Liver (tissue), 9 donors: Measurements from ENCODE around the gene DOK6. TPM values are rescaled to one million over a fixed set of nuclear protein-coding genes. Genes with fewer than 3 reads are reported as not detected.
"Not testable (repeated sequence)": the region's sequence is repeated elsewhere in the genome, so short reads cannot be mapped to it uniquely, and the experiment has no call there.

Experiments
- DNase-seq: peaks from one replicate; pipeline ENCODE4 v3.0.0-alpha.2; 2017; ENCODE audit warnings: low spot score
- H3K27ac ChIP-seq, 2 donors: one replicate each; pipeline ENCODE4 v1.7.0; 2013; ENCODE audit warnings: inconsistent platforms in 2 of 2, low read length in 2 of 2, control low read depth in 1 of 2, low read depth in 1 of 2, mild to moderate bottlenecking in 1 of 2
- H3K27me3 ChIP-seq, 4 donors: one replicate each; pipeline versions ENCODE4 v1.6.1 to v1.7.0; 2013; ENCODE audit warnings: low read length in 3 of 4, inconsistent platforms in 1 of 4, mild to moderate bottlenecking in 1 of 4, moderate library complexity in 1 of 4; ENCODE audit not compliant: control insufficient read depth in 4 of 4, insufficient read depth in 4 of 4
- H3K36me3 ChIP-seq, 4 donors: one replicate each; pipeline versions ENCODE4 v1.6.1 to v1.7.0; 2013; ENCODE audit warnings: low read length in 3 of 4, mild to moderate bottlenecking in 3 of 4, low read depth in 1 of 4, moderate library complexity in 1 of 4; ENCODE audit not compliant: control insufficient read depth in 4 of 4, insufficient read depth in 3 of 4
- H3K4me1 ChIP-seq, 4 donors: one replicate each; pipeline versions ENCODE4 v1.6.1 to v1.7.0; 2013; ENCODE audit warnings: low read length in 3 of 4, mild to moderate bottlenecking in 3 of 4, moderate library complexity in 1 of 4; ENCODE audit not compliant: control insufficient read depth in 4 of 4, insufficient read depth in 4 of 4
- H3K4me3 ChIP-seq, 3 donors: one replicate each; pipeline versions ENCODE4 v1.6.1 to v1.7.0; 2013; ENCODE audit warnings: low read length in 3 of 3, control low read depth in 1 of 3, low read depth in 1 of 3, mild to moderate bottlenecking in 1 of 3
- H3K9ac ChIP-seq, 2 donors: one replicate each; pipeline ENCODE4 v1.7.0; 2013; ENCODE audit warnings: low read length in 2 of 2, mild to moderate bottlenecking in 2 of 2, moderate library complexity in 2 of 2, control low read depth in 1 of 2, low read depth in 1 of 2
- H3K9me3 ChIP-seq, 4 donors: one replicate each; pipeline versions ENCODE4 v1.6.1 to v1.7.0; 2013; ENCODE audit warnings: low read length in 3 of 4; ENCODE audit not compliant: control insufficient read depth in 4 of 4
- ATF3 ChIP-seq: IDR thresholded peaks from 2 replicates; pipeline ENCODE4 v1.6.1; 2016; ENCODE audit warnings: antibody characterized with exemption
- EGR1 ChIP-seq, 2 donors: IDR thresholded peaks; 2 replicates each; pipeline ENCODE4 v1.6.1; 2016 to 2018; ENCODE audit warnings: antibody characterized with exemption in 2 of 2, low read depth in 2 of 2
- GABPA ChIP-seq, 2 donors: IDR thresholded peaks in 1 of 2; conservative IDR thresholded peaks in 1 of 2; 2 replicates each; pipeline ENCODE4 v1.6.1; 2016; ENCODE audit warnings: antibody characterized with exemption in 2 of 2, mild to moderate bottlenecking in 1 of 2, moderate library complexity in 1 of 2
- JUND ChIP-seq, 2 donors: IDR thresholded peaks; 2 replicates each; pipeline ENCODE4 v1.6.1; 2016; ENCODE audit warnings: antibody characterized with exemption in 2 of 2
- MAX ChIP-seq: IDR thresholded peaks from 2 replicates; pipeline ENCODE4 v1.6.1; 2016; ENCODE audit warnings: antibody characterized with exemption
- NR2F2 ChIP-seq: IDR thresholded peaks from 2 replicates; pipeline ENCODE4 v1.6.1; 2016; ENCODE audit warnings: antibody characterized with exemption
- RAD21 ChIP-seq, 2 donors: IDR thresholded peaks; 2 replicates each; pipeline ENCODE4 v1.6.1; 2016; ENCODE audit warnings: antibody characterized with exemption in 2 of 2, mild to moderate bottlenecking in 2 of 2
- SP1 ChIP-seq: IDR thresholded peaks from 2 replicates; pipeline ENCODE4 v1.6.1; 2018; ENCODE audit warnings: antibody characterized with exemption, mild to moderate bottlenecking
- TAF1 ChIP-seq: conservative IDR thresholded peaks from 2 replicates; pipeline ENCODE4 v1.6.1; 2016; ENCODE audit warnings: antibody characterized with exemption, mild to moderate bottlenecking
- YY1 ChIP-seq: IDR thresholded peaks from 2 replicates; pipeline ENCODE4 v1.6.1; 2016; ENCODE audit warnings: antibody characterized with exemption, mild to moderate bottlenecking
- ZBTB33 ChIP-seq: IDR thresholded peaks from 2 replicates; pipeline ENCODE4 v1.6.1; 2016; ENCODE audit warnings: antibody characterized with exemption
- WGBS: extraction: QIAGEN DNeasy Blood & Tissue Kit; methylation state at CpG from one replicate; pipeline ENCODE4 v1.1.7; 2013; 5-methylcytosine and 5-hydroxymethylcytosine counted together
- polyA plus RNA-seq, 2 donors: library from polyadenylated mRNA; stranded (reverse) in 1 of 2; unstranded in 1 of 2; fragments of 200-250 nt in 1 of 2; fragments of >200 nt in 1 of 2; fragmentation: Nextera tagmentation in 1 of 2; extraction: Ambion mirVana in 1 of 2; gene quantifications; one replicate each; pipeline versions ENCODE4 v1.2.1 to v1.2.3, GENCODE V29; 2013 to 2015
- total RNA-seq, 2 donors: library from RNA; depleted of rRNA; stranded (reverse); fragments of >200 nt; gene quantifications; one replicate each; pipeline ENCODE4 v1.2.3, GENCODE V29; 2014
- TF ChIP-seq, protein P1 (sequence below): IDR thresholded peaks from 2 replicates; pipeline ENCODE4 v1.6.1; 2016; ENCODE audit warnings: antibody characterized with exemption, mild to moderate bottlenecking
- donor health status: healthy.
- donor health status: healthy.
- donor health status: healthy.
- donor health status: healthy.
- donor health status: healthy.

Gene DOK6
- total and polyA plus RNA-seq, 4 donors = 0.08 to 1.1 (median 0.67) TPM

GRCh38 chr18:69658685-69659084 lies 258.0 kb downstream of the DOK6 start:
- TF ChIP-seq RAD21 (IDR thresholded peaks at IDR 0.05) = no peak
- TF ChIP-seq EGR1 (IDR thresholded peaks at IDR 0.05; ENCODE audit: low read depth in 2 of 2) = no peak
- TF ChIP-seq ATF3 = no peak
- Histone ChIP-seq H3K9me3 (no peaks in the 10 kb centered on the region), H3K4me3 (no peak overlapping the region), H3K36me3 (no peaks in the 10 kb centered on the region), H3K27me3 (no peaks in the 10 kb centered on the region), H3K9ac (no peak overlapping the region), H3K4me1 (peaks cover 2 to 16% (median 11%) of the 10 kb centered on the region in 4 donors), H3K27ac (no peak overlapping the region)
- DNase-seq = no peak
- 82% methylated on average over 2 of the region's 2 CpGs for WGBS

GRCh38 chr18:69659142-69659651 lies 258.5 kb downstream of the DOK6 start:
- H3K9me3 ChIP-seq = no peaks in the 10 kb centered on the region
- no peaks in the 10 kb centered on the region for H3K36me3 ChIP-seq
- H3K27me3 ChIP-seq = no peaks in the 10 kb centered on the region
- no peak overlapping the region for H3K4me3 ChIP-seq
- no peak overlapping the region for H3K27ac ChIP-seq
- no peak for DNase-seq
- TF ChIP-seq RAD21 (IDR thresholded peaks at IDR 0.05) (no peak), TAF1 (no peak), MAX (no peak), JUND (IDR thresholded peaks at IDR 0.05) (no peak)
- TF ChIP-seq, protein P1, sequence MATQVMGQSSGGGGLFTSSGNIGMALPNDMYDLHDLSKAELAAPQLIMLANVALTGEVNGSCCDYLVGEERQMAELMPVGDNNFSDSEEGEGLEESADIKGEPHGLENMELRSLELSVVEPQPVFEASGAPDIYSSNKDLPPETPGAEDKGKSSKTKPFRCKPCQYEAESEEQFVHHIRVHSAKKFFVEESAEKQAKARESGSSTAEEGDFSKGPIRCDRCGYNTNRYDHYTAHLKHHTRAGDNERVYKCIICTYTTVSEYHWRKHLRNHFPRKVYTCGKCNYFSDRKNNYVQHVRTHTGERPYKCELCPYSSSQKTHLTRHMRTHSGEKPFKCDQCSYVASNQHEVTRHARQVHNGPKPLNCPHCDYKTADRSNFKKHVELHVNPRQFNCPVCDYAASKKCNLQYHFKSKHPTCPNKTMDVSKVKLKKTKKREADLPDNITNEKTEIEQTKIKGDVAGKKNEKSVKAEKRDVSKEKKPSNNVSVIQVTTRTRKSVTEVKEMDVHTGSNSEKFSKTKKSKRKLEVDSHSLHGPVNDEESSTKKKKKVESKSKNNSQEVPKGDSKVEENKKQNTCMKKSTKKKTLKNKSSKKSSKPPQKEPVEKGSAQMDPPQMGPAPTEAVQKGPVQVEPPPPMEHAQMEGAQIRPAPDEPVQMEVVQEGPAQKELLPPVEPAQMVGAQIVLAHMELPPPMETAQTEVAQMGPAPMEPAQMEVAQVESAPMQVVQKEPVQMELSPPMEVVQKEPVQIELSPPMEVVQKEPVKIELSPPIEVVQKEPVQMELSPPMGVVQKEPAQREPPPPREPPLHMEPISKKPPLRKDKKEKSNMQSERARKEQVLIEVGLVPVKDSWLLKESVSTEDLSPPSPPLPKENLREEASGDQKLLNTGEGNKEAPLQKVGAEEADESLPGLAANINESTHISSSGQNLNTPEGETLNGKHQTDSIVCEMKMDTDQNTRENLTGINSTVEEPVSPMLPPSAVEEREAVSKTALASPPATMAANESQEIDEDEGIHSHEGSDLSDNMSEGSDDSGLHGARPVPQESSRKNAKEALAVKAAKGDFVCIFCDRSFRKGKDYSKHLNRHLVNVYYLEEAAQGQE = no peak
- peaks cover 2 to 16% (median 11%) of the 10 kb centered on the region in 4 donors for H3K4me1 ChIP-seq
- H3K9ac ChIP-seq = no peak overlapping the region
- WGBS = 21% methylated on average over 6 of the region's 6 CpGs

- WGBS = 87% methylated on average over 5 of the region's 5 CpGs
- not testable (repeated sequence) for DNase-seq
Observed at GRCh38 chr18:69662090-69662489, 261.4 kb downstream of the DOK6 start.

DNA sequence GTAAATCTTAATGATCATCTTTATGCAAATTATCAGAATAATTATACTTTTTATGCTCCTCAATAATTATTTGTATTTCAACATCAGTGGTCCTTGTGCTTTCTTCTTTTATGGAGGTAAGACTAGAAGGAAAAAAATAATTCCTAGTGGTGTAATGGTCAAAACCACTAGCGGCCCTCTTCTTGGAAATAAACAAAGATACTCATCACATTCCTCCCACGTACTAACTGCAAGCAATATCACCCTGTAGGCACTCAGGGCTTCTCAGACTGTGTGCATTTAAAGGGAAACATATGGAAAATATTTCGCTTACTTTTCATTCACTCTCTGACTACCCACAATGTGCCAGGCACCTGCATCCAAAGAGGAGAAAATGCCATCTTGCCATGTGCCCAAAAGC lies 263.7 kb downstream of the DOK6 start:
- Histone ChIP-seq H3K9ac (no peak overlapping the region), H3K4me3 (no peak overlapping the region), H3K27me3 (no peaks in the 10 kb centered on the region), H3K4me1 (peaks cover 0 to 10% (median 4%) of the 10 kb centered on the region in 4 donors), H3K27ac (no peak overlapping the region), H3K36me3 (no peaks in the 10 kb centered on the region), H3K9me3 (no peaks in the 10 kb centered on the region)
- no peak for DNase-seq
- TF ChIP-seq GABPA (IDR thresholded peaks at IDR 0.05 in 1 of 2, conservative IDR thresholded peaks at IDR 0.05 in 1 of 2) (no peak), YY1 (no peak), SP1 (no peak), TAF1 (no peak), ZBTB33 (no peak), RAD21 (IDR thresholded peaks at IDR 0.05) (no peak), JUND (IDR thresholded peaks at IDR 0.05) (no peak), NR2F2 (no peak), EGR1 (IDR thresholded peaks at IDR 0.05; ENCODE audit: low read depth in 2 of 2) (no peak)
- WGBS = 67% methylated on average over 3 of the region's 3 CpGs

More at GRCh38 chr18:69662090-69662489, 261.4 kb downstream of the DOK6 start:
- not testable (repeated sequence) for H3K9me3 ChIP-seq, H3K4me3 ChIP-seq, H3K9ac ChIP-seq, H3K27ac ChIP-seq, H3K27me3 ChIP-seq, H3K36me3 ChIP-seq
- H3K4me1 ChIP-seq = peaks cover 2 to 16% (median 11%) of the 10 kb centered on the region in 4 donors
